WTC11 (cell line): Measurements from ENCODE around the gene LMF1.

Experiments used
- ATF1 ChIP-seq: sonication (generic); formaldehyde crosslinking; IDR thresholded peaks from 2 replicates; pipeline ENCODE4 v1.8.1; 2023; ENCODE audit warnings: mild to moderate bottlenecking, moderate library complexity, missing genetic modification reagents
- ATF2 ChIP-seq: sonication (generic); formaldehyde crosslinking; IDR thresholded peaks from 2 replicates; pipeline ENCODE4 v1.8.1; 2022; ENCODE audit warnings: low read depth, missing genetic modification reagents, borderline replicate concordance
- CREB1 ChIP-seq: sonication (generic); formaldehyde crosslinking; IDR thresholded peaks from 2 replicates; pipeline ENCODE4 v1.8.0; 2023; ENCODE audit warnings: mild to moderate bottlenecking, missing genetic modification reagents
- E2F5 ChIP-seq: sonication (generic); formaldehyde crosslinking; IDR thresholded peaks from 2 replicates; pipeline ENCODE4 v1.8.1; 2022; ENCODE audit warnings: mild to moderate bottlenecking, moderate library complexity, missing genetic modification reagents
- KAT7 ChIP-seq: sonication (generic); formaldehyde crosslinking; IDR thresholded peaks from 2 replicates; pipeline ENCODE4 v1.8.1; 2023; ENCODE audit warnings: missing genetic modification reagents, mild to moderate bottlenecking, borderline replicate concordance
- PREB ChIP-seq: sonication (generic); formaldehyde crosslinking; IDR thresholded peaks from 2 replicates; pipeline ENCODE4 v1.8.1; 2022; ENCODE audit warnings: mild to moderate bottlenecking, missing genetic modification reagents, moderate library complexity, borderline replicate concordance
- RELA ChIP-seq: sonication (generic); formaldehyde crosslinking; IDR thresholded peaks from 2 replicates; pipeline ENCODE4 v1.8.1; 2022; ENCODE audit warnings: missing genetic modification reagents, mild to moderate bottlenecking, borderline replicate concordance
- ZBTB21 ChIP-seq: sonication (generic); formaldehyde crosslinking; IDR thresholded peaks from 2 replicates; pipeline ENCODE4 v1.8.1; 2023; ENCODE audit warnings: mild to moderate bottlenecking, missing genetic modification reagents, borderline replicate concordance
- ZNF317 ChIP-seq: sonication (generic); formaldehyde crosslinking; IDR thresholded peaks from 2 replicates; pipeline ENCODE4 v1.8.1; 2023; ENCODE audit warnings: low read depth, mild to moderate bottlenecking, moderate library complexity, missing genetic modification reagents, borderline replicate concordance
- TF ChIP-seq, protein P1 (sequence below): sonication (generic); formaldehyde crosslinking; IDR thresholded peaks from 2 replicates; pipeline ENCODE4 v1.8.0; 2022; ENCODE audit warnings: mild to moderate bottlenecking, missing genetic modification reagents
- TF ChIP-seq, protein P2 (sequence below): sonication (generic); formaldehyde crosslinking; conservative IDR thresholded peaks from 2 replicates; pipeline ENCODE4 v1.8.1; 2022; ENCODE audit warnings: mild to moderate bottlenecking, missing genetic modification reagents
- TF ChIP-seq, protein P3 (sequence below): fragments of 200-600 bp; IDR thresholded peaks from 2 replicates; pipeline ENCODE4 v1.8.0; 2022; ENCODE audit warnings: antibody characterized with exemption
- TF ChIP-seq, protein P4 (sequence below): sonication (generic); formaldehyde crosslinking; IDR thresholded peaks from 2 replicates; pipeline ENCODE4 v1.8.1; 2023; ENCODE audit warnings: mild to moderate bottlenecking, missing genetic modification reagents, moderate library complexity

- TF ChIP-seq, protein P1, sequence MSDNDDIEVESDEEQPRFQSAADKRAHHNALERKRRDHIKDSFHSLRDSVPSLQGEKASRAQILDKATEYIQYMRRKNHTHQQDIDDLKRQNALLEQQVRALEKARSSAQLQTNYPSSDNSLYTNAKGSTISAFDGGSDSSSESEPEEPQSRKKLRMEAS (CRISPR knock-in tag), result no peak
- TF ChIP-seq, protein P2, sequence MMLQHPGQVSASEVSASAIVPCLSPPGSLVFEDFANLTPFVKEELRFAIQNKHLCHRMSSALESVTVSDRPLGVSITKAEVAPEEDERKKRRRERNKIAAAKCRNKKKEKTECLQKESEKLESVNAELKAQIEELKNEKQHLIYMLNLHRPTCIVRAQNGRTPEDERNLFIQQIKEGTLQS, result no peak
- TF ChIP-seq ATF2 (no peak), RELA (no peak), CREB1 (no peak), ATF1 (CRISPR knock-in tag) (no peak), KAT7 (no peak), ZNF317 (no peak), E2F5 (CRISPR knock-in tag) (no peak), ZBTB21 (CRISPR knock-in tag) (no peak), PREB (CRISPR knock-in tag) (no peak)
- TF ChIP-seq, protein P3, sequence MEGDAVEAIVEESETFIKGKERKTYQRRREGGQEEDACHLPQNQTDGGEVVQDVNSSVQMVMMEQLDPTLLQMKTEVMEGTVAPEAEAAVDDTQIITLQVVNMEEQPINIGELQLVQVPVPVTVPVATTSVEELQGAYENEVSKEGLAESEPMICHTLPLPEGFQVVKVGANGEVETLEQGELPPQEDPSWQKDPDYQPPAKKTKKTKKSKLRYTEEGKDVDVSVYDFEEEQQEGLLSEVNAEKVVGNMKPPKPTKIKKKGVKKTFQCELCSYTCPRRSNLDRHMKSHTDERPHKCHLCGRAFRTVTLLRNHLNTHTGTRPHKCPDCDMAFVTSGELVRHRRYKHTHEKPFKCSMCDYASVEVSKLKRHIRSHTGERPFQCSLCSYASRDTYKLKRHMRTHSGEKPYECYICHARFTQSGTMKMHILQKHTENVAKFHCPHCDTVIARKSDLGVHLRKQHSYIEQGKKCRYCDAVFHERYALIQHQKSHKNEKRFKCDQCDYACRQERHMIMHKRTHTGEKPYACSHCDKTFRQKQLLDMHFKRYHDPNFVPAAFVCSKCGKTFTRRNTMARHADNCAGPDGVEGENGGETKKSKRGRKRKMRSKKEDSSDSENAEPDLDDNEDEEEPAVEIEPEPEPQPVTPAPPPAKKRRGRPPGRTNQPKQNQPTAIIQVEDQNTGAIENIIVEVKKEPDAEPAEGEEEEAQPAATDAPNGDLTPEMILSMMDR, result no peak
- TF ChIP-seq, protein P4, sequence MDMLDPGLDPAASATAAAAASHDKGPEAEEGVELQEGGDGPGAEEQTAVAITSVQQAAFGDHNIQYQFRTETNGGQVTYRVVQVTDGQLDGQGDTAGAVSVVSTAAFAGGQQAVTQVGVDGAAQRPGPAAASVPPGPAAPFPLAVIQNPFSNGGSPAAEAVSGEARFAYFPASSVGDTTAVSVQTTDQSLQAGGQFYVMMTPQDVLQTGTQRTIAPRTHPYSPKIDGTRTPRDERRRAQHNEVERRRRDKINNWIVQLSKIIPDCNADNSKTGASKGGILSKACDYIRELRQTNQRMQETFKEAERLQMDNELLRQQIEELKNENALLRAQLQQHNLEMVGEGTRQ (CRISPR knock-in tag), result no peak
Measured at GRCh38 chr16:995783-996182, 25.0 kb upstream of the LMF1 start.
